ENCODE measurements around the gene ACBD3. TPM values are rescaled to one million over a fixed set of nuclear protein-coding genes. Genes with fewer than 3 reads are reported as not detected.

The ACBD3 gene
- total and polyA plus RNA-seq, 10 of the 15 experiments (the other 5 are each of a cell fraction or from before 2014, with no cell fraction given), result 7.5 to 27.9 (median 20.3) TPM

DNA sequence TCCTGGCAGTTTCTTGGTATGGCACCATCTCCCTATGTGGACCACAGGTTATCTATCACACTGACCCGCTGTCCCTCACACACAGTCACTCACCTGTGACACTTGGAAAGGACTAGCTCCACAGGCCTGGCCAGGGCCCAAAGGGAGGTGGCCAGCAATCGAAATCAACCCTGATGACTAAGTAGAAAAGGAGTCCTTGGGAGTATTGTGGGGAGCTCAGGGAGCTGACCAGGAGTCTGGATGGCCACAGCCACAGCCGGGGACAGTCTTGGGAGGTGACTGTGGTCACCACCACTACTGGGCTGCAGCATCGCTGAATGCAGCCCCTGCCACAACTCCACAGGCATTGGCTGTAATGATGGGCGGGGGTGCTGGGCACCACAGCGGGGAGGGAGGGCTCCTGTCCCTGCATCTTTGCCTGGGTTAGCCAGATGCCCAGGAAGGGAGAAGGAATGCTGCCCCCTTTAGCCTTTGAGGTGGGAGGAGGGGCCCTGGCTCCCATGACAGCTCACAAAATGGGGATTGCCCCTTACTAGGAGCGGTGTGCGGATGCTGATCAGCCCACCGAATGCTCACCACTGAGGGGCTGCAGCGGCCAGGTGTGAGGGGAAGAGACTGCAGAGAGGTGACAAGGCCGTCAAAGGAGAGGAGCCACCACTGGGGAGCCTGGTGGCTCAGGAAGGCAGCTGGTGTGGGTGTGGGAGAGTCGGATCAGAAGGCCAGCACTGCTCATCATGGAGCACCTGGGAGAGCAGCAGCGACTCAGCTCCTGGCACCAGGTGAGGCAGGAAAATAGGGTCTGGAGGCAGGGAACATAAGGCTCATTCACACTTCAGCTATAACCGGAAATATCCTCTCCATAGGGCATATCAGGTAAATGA is 62.7 kb downstream of the ACBD3 start:
- DNase-seq (ENCODE audit: low read depth, low spot score) (no peak), FAIRE-seq (no peak), ATAC-seq (no peak)
- ChIA-PET RAD21 (ENCODE audit: unreplicated experiment) (interaction anchor here (0.8 to 5.4 kb wide), 15 partner anchors 10 to 283 kb away, joined by 3 to 118 read pairs (median 5); partner anchors contain the start of genes H3-3A and PARP1), CTCF (interaction anchor here (0.5 to 12.3 kb wide), 21 partner anchors 9 to 283 kb away, joined by 3 to 505 read pairs (median 13); partner anchors contain the start of genes H3-3A and PARP1), POLR2A (interaction anchor here (1.6 to 3.7 kb wide), 4 partner anchors 14 to 61 kb away, joined by 3 to 22 read pairs (median 10); no protein-coding TSS in a partner anchor), SMC1A (ENCODE audit: uncharacterized antibody, unreplicated experiment) (interaction anchor here (0.7 to 7.1 kb wide), 15 partner anchors 13 to 283 kb away, joined by 3 to 213 read pairs (median 5); partner anchors contain the start of genes H3-3A, PARP1 and SDE2)
- H3K27ac ChIP-seq (ENCODE audit: control insufficient read depth, insufficient read depth), result no peak overlapping the region
- 87% methylated on average over 14 of the region's 14 CpGs for whole genome bisulfite sequencing (ENCODE audit: insufficient coverage, insufficient replicate concordance, low lambda C conversion rate, missing lambda C conversion rate)
- intact Hi-C loops (cut with micrococcal nuclease; ENCODE audit: unreplicated experiment) (loop anchor here (2.0 to 10.0 kb wide), 5 partner anchors 63 to 481 kb away; partner anchors contain the start of genes ACBD3, LIN9 and SDE2), in situ Hi-C loops (cut with MboI) (no loop called here)
- no peak overlapping the region for H3K4me3 ChIP-seq
- no peak overlapping the region for H3K4me2 ChIP-seq (ENCODE audit: control insufficient read depth, insufficient read depth)
- H3K9ac ChIP-seq (ENCODE audit: control insufficient read depth, insufficient read depth, low read length), result no peak overlapping the region
- H3K9me3 ChIP-seq (replicated peaks; ENCODE audit: control insufficient read depth, insufficient read depth, low read length), result no peaks in the 10 kb centered on the region; the same call in 2 of the 3 replicates
- H3K36me3 ChIP-seq (ENCODE audit: control insufficient read depth in 2 of 2, insufficient read depth in 2 of 2, low read length in 1 of 2), result no peaks in the 10 kb centered on the region
- no peaks in the 10 kb centered on the region for H3K27me3 ChIP-seq (replicated peaks in 1 of 2; ENCODE audit: control insufficient read depth in 2 of 2, insufficient read depth in 2 of 2, low read length in 1 of 2)
- H3K79me2 ChIP-seq (ENCODE audit: control insufficient read depth, insufficient read depth, low read length), result no peaks in the 10 kb centered on the region
- H2AFZ ChIP-seq (ENCODE audit: control insufficient read depth, low read depth, low read length), result no peak overlapping the region
- no TSS peak for BruUV-seq (replicated peaks)
- H4K20me1 ChIP-seq (ENCODE audit: control insufficient read depth, insufficient read depth), result no peaks in the 10 kb centered on the region
- H3K4me1 ChIP-seq (ENCODE audit: control insufficient read depth, insufficient read depth, low read length), result peaks cover 44% of the 10 kb centered on the region
- no peak for TF ChIP-seq ZNF384 (IDR thresholded peaks at IDR 0.05; ENCODE audit: borderline replicate concordance, low read depth, low read length)
- no peak for TF ChIP-seq DPF2 (IDR thresholded peaks at IDR 0.05)
- no peak for TF ChIP-seq PAX5 (IDR thresholded peaks at IDR 0.05; ENCODE audit: borderline replicate concordance, low read depth, low read length)
- no peak for TF ChIP-seq CEBPB (IDR thresholded peaks at IDR 0.05; ENCODE audit: borderline replicate concordance in 1 of 2, low read depth in 2 of 2, low read length in 2 of 2)
- no peak for TF ChIP-seq GATAD2B (conservative IDR thresholded peaks at IDR 0.05; ENCODE audit: low read depth)
- TF ChIP-seq CHD1 (IDR thresholded peaks at IDR 0.05; ENCODE audit: low read depth, low read length), result no peak
- TF ChIP-seq, protein P1, sequence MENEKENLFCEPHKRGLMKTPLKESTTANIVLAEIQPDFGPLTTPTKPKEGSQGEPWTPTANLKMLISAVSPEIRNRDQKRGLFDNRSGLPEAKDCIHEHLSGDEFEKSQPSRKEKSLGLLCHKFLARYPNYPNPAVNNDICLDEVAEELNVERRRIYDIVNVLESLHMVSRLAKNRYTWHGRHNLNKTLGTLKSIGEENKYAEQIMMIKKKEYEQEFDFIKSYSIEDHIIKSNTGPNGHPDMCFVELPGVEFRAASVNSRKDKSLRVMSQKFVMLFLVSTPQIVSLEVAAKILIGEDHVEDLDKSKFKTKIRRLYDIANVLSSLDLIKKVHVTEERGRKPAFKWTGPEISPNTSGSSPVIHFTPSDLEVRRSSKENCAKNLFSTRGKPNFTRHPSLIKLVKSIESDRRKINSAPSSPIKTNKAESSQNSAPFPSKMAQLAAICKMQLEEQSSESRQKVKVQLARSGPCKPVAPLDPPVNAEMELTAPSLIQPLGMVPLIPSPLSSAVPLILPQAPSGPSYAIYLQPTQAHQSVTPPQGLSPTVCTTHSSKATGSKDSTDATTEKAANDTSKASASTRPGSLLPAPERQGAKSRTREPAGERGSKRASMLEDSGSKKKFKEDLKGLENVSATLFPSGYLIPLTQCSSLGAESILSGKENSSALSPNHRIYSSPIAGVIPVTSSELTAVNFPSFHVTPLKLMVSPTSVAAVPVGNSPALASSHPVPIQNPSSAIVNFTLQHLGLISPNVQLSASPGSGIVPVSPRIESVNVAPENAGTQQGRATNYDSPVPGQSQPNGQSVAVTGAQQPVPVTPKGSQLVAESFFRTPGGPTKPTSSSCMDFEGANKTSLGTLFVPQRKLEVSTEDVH (IDR thresholded peaks at IDR 0.05; ENCODE audit: low read depth, partially characterized antibody), result no peak
- TF ChIP-seq ZBED1 (IDR thresholded peaks at IDR 0.05; ENCODE audit: borderline replicate concordance), result no peak
- no peak for TF ChIP-seq CBFB (IDR thresholded peaks at IDR 0.05; ENCODE audit: low read depth)
- TF ChIP-seq, protein P2, sequence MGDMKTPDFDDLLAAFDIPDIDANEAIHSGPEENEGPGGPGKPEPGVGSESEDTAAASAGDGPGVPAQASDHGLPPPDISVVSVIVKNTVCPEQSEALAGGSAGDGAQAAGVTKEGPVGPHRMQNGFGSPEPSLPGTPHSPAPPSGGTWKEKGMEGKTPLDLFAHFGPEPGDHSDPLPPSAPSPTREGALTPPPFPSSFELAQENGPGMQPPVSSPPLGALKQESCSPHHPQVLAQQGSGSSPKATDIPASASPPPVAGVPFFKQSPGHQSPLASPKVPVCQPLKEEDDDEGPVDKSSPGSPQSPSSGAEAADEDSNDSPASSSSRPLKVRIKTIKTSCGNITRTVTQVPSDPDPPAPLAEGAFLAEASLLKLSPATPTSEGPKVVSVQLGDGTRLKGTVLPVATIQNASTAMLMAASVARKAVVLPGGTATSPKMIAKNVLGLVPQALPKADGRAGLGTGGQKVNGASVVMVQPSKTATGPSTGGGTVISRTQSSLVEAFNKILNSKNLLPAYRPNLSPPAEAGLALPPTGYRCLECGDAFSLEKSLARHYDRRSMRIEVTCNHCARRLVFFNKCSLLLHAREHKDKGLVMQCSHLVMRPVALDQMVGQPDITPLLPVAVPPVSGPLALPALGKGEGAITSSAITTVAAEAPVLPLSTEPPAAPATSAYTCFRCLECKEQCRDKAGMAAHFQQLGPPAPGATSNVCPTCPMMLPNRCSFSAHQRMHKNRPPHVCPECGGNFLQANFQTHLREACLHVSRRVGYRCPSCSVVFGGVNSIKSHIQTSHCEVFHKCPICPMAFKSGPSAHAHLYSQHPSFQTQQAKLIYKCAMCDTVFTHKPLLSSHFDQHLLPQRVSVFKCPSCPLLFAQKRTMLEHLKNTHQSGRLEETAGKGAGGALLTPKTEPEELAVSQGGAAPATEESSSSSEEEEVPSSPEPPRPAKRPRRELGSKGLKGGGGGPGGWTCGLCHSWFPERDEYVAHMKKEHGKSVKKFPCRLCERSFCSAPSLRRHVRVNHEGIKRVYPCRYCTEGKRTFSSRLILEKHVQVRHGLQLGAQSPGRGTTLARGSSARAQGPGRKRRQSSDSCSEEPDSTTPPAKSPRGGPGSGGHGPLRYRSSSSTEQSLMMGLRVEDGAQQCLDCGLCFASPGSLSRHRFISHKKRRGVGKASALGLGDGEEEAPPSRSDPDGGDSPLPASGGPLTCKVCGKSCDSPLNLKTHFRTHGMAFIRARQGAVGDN (IDR thresholded peaks at IDR 0.05), result no peak
- TF ChIP-seq CHD4 (IDR thresholded peaks at IDR 0.05), result no peak

All from GM12878 (cell line).